AG04450 (cell line): ENCODE measurements around the gene ICOS. TPM values are rescaled to one million over a fixed set of nuclear protein-coding genes. Genes with fewer than 3 reads are reported as not detected.
"Not testable (repeated sequence)": the region's sequence is repeated elsewhere in the genome, so short reads cannot be mapped to it uniquely, and the experiment has no call there.

Source experiments
- CTCF ChIA-PET: fragments of 300-600, 350-600 bp; formaldehyde crosslinking; extraction: SDS; loops from one replicate; lab custom pipeline; 2022; ENCODE audit warnings: antibody characterized with exemption, inconsistent platforms; lab: Charles Lee
- POLR2A ChIA-PET: fragments of 350-600 bp; formaldehyde crosslinking; extraction: SDS; loops from one replicate; lab custom pipeline; 2021; ENCODE audit warnings: antibody characterized with exemption, inconsistent platforms; lab: Yijun Ruan, JAX
- DNase-seq: peaks from one replicate; pipeline ENCODE4 v3.0.0-alpha.2; 2011; ENCODE audit warnings: low read depth, low spot score
- H3K27ac ChIP-seq: one replicate; pipeline ENCODE4 v1.5.1; 2012; ENCODE audit warnings: low read depth, low read length, control low read depth
- H3K27me3 ChIP-seq: one replicate; pipeline ENCODE4 v1.6.0; 2012; ENCODE audit warnings: low read length; ENCODE audit not compliant: control insufficient read depth, insufficient read depth
- H3K4me3 ChIP-seq: 2 replicates; pipeline ENCODE4 v1.5.1; 2011; ENCODE audit warnings: mild to moderate bottlenecking, low read depth, low read length, control low read depth
- H3K9me3 ChIP-seq: 2 replicates; pipeline ENCODE4 v1.5.1; 2012; ENCODE audit warnings: low read length; ENCODE audit not compliant: control insufficient read depth, insufficient read depth
- CTCF ChIP-seq: IDR thresholded peaks from 2 replicates; pipeline ENCODE4 v1.5.1; 2011; ENCODE audit warnings: low read depth, low read length, control low read depth, inconsistent platforms
- polyA plus RNA-seq: library from polyadenylated mRNA; depleted of rRNA; stranded (reverse); fragments of >200 nt; gene quantifications from 2 replicates; pipeline ENCODE4 v1.2.3, GENCODE V29; 2011

Gene ICOS
- polyA plus RNA-seq, 1 experiment = not detected

- POLR2A ChIA-PET = interaction anchor here (0.6 kb wide), 1 partner anchor 85 kb away, joined by 3 read pairs; no protein-coding TSS in a partner anchor
- no peak for DNase-seq
- no peak overlapping the region for H3K4me3 ChIP-seq
- H3K27ac ChIP-seq = no peak overlapping the region
- no peaks in the 10 kb centered on the region for H3K9me3 ChIP-seq
- CTCF ChIA-PET = no interaction called here
- H3K27me3 ChIP-seq = peaks cover 3% of the 10 kb centered on the region
- no peak for TF ChIP-seq CTCF
Observed at GRCh38 chr2:203973000-203973399, 36.4 kb downstream of the ICOS start.

- Histone ChIP-seq H3K27ac (no peak overlapping the region), H3K9me3 (no peaks in the 10 kb centered on the region), H3K4me3 (no peak overlapping the region), H3K27me3 (peaks cover 3% of the 10 kb centered on the region)
- no peak for TF ChIP-seq CTCF
- POLR2A ChIA-PET = no interaction called here
- CTCF ChIA-PET = no interaction called here
- no peak for DNase-seq
Observed at GRCh38 chr2:203973676-203974075, 37.1 kb downstream of the ICOS start.

GRCh38 chr2:203975912-203976311 is 39.3 kb downstream of the ICOS start:
- Histone ChIP-seq H3K4me3 (no peak overlapping the region), H3K27me3 (peaks cover 3% of the 10 kb centered on the region), H3K9me3 (no peaks in the 10 kb centered on the region), H3K27ac (no peak overlapping the region)
- ChIA-PET POLR2A (no interaction called here), CTCF (no interaction called here)
- DNase-seq = no peak
- no peak for TF ChIP-seq CTCF

- POLR2A ChIA-PET = no interaction called here
- CTCF ChIA-PET = no interaction called here
- Histone ChIP-seq H3K27ac (no peak overlapping the region), H3K27me3 (peaks cover 4% of the 10 kb centered on the region), H3K9me3 (no peaks in the 10 kb centered on the region), H3K4me3 (no peak overlapping the region)
- no peak for TF ChIP-seq CTCF
- DNase-seq = no peak
Observed at GRCh38 chr2:203982276-203982675, 45.7 kb downstream of the ICOS start.

GRCh38 chr2:203983064-203983715 is 46.6 kb downstream of the ICOS start:
- no peak for DNase-seq
- Histone ChIP-seq H3K9me3 (no peaks in the 10 kb centered on the region), H3K4me3 (no peak overlapping the region), H3K27me3 (peaks cover 4% of the 10 kb centered on the region), H3K27ac (no peak overlapping the region)
- no peak for TF ChIP-seq CTCF
- CTCF ChIA-PET = no interaction called here
- POLR2A ChIA-PET = no interaction called here

- POLR2A ChIA-PET, H3K4me3 ChIP-seq, DNase-seq, H3K9me3 ChIP-seq, H3K27me3 ChIP-seq, H3K27ac ChIP-seq: not testable (repeated sequence)
- CTCF ChIA-PET = interaction anchor here (0.6 kb wide), 1 partner anchor 276 kb away, joined by 3 read pairs; no protein-coding TSS in a partner anchor
Observed at GRCh38 chr2:203985978-203986377, 49.4 kb downstream of the ICOS start.
